ENCODE results near the gene ENG. TPM values are rescaled to one million over a fixed set of nuclear protein-coding genes. Genes with fewer than 3 reads are reported as not detected.

ENG gene
- total RNA-seq, 1 experiment from 2014 or later = 29.9 TPM

DNA sequence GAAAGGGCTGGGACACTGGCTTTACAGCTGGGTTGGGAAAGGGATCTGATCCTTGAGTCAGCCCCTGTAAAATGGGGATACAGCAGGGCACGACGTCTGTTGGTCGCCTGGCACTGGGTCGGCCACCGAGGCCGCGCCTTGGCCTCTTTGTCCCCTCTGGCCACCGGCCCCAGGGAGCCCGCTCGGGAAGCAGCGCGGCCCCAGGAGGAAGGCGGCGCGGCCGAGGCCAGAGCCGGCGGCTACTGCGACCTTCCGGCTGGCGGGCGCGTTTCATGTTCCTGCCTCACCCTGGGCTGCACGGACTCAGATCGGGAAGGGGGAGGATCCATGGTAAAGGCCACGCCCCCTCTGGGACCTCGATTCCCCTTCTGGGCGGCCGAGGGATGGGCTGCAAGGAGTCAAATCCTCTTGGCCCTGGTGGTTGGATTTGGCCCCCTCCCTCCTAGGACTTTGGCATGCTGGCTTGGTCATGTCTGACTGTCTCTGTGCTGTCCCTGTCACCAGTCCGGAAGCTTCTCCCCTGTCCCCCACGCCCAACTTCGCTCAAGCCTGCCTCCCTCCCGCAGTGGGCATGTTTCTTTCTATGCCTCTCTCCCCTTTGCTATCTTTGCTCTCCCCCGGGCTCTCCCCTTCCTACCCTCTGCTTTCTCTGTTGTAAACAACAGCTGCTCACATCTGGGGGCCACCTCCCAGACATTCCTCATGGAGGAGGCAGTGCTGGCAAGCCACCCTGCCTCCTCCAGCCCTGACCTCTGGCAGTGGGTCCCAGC lies 26.0 kb downstream of the ENG start:
- H3K27me3 ChIP-seq (replicated peaks; ENCODE audit: insufficient read depth, low read depth, low read length, poor library complexity) = no peaks in the 10 kb centered on the region
- DNase-seq (ENCODE audit: low spot score) = no peak
- intact Hi-C loops (cut with micrococcal nuclease; ENCODE audit: unreplicated experiment) = no loop called here
- no TSS peak for BruUV-seq (replicated peaks)
- no peaks in the 10 kb centered on the region for H3K9me3 ChIP-seq (ENCODE audit: low read depth, low read length, poor library complexity, severe bottlenecking)
- H3K36me3 ChIP-seq (ENCODE audit: insufficient read depth, low read length, poor library complexity, severe bottlenecking) = peaks cover 5% of the 10 kb centered on the region
- ChIA-PET POLR2A (ENCODE audit: low non-redundant PET) (no interaction called here), CTCF (no interaction called here)
- no peak overlapping the region for H3K4me3 ChIP-seq (ENCODE audit: low read depth, low read length, poor library complexity, severe bottlenecking)
- no peak for TF ChIP-seq EZH2 (IDR thresholded peaks at IDR 0.05; ENCODE audit: borderline replicate concordance, low read depth, low read length, poor library complexity, severe bottlenecking)
- TF ChIP-seq CTCF (conservative IDR thresholded peaks at IDR 0.05; ENCODE audit: low read depth, low read length) = no peak
- H3K27ac ChIP-seq (ENCODE audit: low read depth, low read length, poor library complexity, severe bottlenecking) = no peak overlapping the region
- H3K4me1 ChIP-seq (ENCODE audit: insufficient read depth, low read length, poor library complexity, severe bottlenecking) = no peaks in the 10 kb centered on the region

GRCh38 chr9:127826253-127826913 lies 28.1 kb downstream of the ENG start:
- TF ChIP-seq EZH2 (IDR thresholded peaks at IDR 0.05; ENCODE audit: borderline replicate concordance, low read depth, low read length, poor library complexity, severe bottlenecking) = no peak
- TF ChIP-seq CTCF (conservative IDR thresholded peaks at IDR 0.05; ENCODE audit: low read depth, low read length) = no peak
- POLR2A ChIA-PET (ENCODE audit: low non-redundant PET) = no interaction called here
- no peaks in the 10 kb centered on the region for H3K4me1 ChIP-seq (ENCODE audit: insufficient read depth, low read length, poor library complexity, severe bottlenecking)
- no peak overlapping the region for H3K27ac ChIP-seq (ENCODE audit: low read depth, low read length, poor library complexity, severe bottlenecking)
- CTCF ChIA-PET = no interaction called here
- H3K36me3 ChIP-seq (ENCODE audit: insufficient read depth, low read length, poor library complexity, severe bottlenecking) = peaks cover 5% of the 10 kb centered on the region
- H3K27me3 ChIP-seq (replicated peaks; ENCODE audit: insufficient read depth, low read depth, low read length, poor library complexity) = no peaks in the 10 kb centered on the region
- no TSS peak for BruUV-seq (replicated peaks)
- no peaks in the 10 kb centered on the region for H3K9me3 ChIP-seq (ENCODE audit: low read depth, low read length, poor library complexity, severe bottlenecking)
- no peak overlapping the region for H3K4me3 ChIP-seq (ENCODE audit: low read depth, low read length, poor library complexity, severe bottlenecking)
- no peak for DNase-seq (ENCODE audit: low spot score)
- intact Hi-C loops (cut with micrococcal nuclease; ENCODE audit: unreplicated experiment) = no loop called here

DNA sequence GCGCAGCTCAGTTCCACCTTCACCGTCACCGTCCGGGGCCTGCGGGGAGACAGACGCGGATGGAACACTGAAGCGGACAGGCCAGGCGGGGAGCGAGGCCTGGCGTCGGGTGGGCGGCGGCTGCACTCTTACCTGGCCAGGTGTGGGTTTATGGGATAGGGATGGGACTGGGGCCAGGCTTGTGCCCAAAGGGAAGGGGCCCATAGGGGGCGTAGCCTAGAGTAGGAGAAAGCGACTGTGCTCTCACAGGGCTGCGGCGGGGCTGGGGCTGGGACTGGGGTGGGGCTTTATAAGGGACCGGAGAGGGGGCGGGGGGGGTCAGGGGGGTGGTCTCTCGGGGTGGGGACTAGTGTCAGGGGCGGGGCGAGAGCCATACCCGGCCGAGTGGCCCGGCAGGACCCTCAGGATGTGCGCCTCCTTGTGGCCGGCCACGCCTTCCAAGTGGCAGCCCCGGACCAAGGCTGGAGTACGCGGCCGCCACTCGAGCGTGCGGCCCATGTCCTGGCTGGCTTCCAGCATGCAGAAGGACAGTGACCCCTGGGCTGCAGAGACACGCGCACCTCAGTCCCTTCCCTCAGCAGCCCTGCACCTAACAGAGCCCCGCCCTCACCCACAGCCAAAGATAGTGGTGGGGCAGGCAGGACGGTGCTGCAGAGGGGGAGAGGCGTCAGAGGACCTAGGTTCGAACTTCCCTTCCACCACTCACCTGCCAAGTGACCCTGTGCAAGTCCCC lies 29.0 kb downstream of the ENG start:
- no TSS peak for BruUV-seq (replicated peaks)
- DNase-seq (ENCODE audit: low spot score) = no peak
- no peaks in the 10 kb centered on the region for H3K27me3 ChIP-seq (replicated peaks; ENCODE audit: insufficient read depth, low read depth, low read length, poor library complexity)
- H3K4me3 ChIP-seq (ENCODE audit: low read depth, low read length, poor library complexity, severe bottlenecking) = no peak overlapping the region
- no peaks in the 10 kb centered on the region for H3K9me3 ChIP-seq (ENCODE audit: low read depth, low read length, poor library complexity, severe bottlenecking)
- intact Hi-C loops (cut with micrococcal nuclease; ENCODE audit: unreplicated experiment) = no loop called here
- no peak overlapping the region for H3K27ac ChIP-seq (ENCODE audit: low read depth, low read length, poor library complexity, severe bottlenecking)
- POLR2A ChIA-PET (ENCODE audit: low non-redundant PET) = no interaction called here
- no peaks in the 10 kb centered on the region for H3K4me1 ChIP-seq (ENCODE audit: insufficient read depth, low read length, poor library complexity, severe bottlenecking)
- peaks cover 5% of the 10 kb centered on the region for H3K36me3 ChIP-seq (ENCODE audit: insufficient read depth, low read length, poor library complexity, severe bottlenecking)
- CTCF ChIA-PET = no interaction called here
- peak; percentile 50 for TF ChIP-seq CTCF (conservative IDR thresholded peaks at IDR 0.05; ENCODE audit: low read depth, low read length)
- no peak for TF ChIP-seq EZH2 (IDR thresholded peaks at IDR 0.05; ENCODE audit: borderline replicate concordance, low read depth, low read length, poor library complexity, severe bottlenecking)

Data from A673 (cell line).